Transverse colon (tissue), 4 donors: ENCODE data around the gene SPDYE11.
"Not testable (repeated sequence)": the region's sequence is repeated elsewhere in the genome, so short reads cannot be mapped to it uniquely, and the experiment has no call there.

Experiments used
- POLR2A ChIP-seq: fragments of 450-650 bp; IDR thresholded peaks from one replicate; pipeline ENCODE4 v1.6.1; 2016; ENCODE audit warnings: antibody characterized with exemption, mild to moderate bottlenecking, moderate library complexity
- POLR2AphosphoS5 ChIP-seq, 3 donors: sonication (generic); formaldehyde crosslinking; IDR thresholded peaks; one replicate each; pipeline ENCODE4 v1.6.1; 2016; ENCODE audit warnings: antibody characterized with exemption in 3 of 3
- TF ChIP-seq, protein P1 (sequence below), 5 experiments: fragments of 200-600 bp in 3 of 5; fragments of 450-650 bp in 2 of 5; sonication (generic) in 3 of 5; IDR thresholded peaks; 1 replicate in 2 of 5; 2 replicates in 3 of 5; pipeline ENCODE4 v1.5.1; 2016 to 2017; ENCODE audit warnings: antibody characterized with exemption in 5 of 5, inconsistent platforms in 3 of 5, mild to moderate bottlenecking in 2 of 5, moderate library complexity in 1 of 5

DNA sequence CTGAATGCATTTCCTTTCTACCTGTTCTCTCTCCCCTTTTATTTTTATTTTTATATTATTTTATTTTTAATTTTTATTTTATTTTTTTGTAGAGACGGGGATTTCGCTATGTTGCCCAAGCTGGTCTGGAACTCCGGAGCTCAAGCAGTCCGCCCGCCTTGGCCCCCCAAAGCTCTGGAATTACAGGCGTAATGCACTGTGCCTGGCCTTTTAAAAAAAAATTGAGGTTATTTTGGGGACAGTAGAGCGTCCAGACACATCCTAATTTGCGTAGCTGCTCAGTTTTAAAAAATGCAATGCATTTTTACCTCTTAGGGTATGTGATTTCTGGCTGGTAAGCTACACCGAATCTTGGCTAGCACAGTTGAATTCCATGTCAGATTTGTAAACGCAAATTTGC lies 51.2 kb downstream of the SPDYE11 start:
- TF ChIP-seq, protein P1, sequence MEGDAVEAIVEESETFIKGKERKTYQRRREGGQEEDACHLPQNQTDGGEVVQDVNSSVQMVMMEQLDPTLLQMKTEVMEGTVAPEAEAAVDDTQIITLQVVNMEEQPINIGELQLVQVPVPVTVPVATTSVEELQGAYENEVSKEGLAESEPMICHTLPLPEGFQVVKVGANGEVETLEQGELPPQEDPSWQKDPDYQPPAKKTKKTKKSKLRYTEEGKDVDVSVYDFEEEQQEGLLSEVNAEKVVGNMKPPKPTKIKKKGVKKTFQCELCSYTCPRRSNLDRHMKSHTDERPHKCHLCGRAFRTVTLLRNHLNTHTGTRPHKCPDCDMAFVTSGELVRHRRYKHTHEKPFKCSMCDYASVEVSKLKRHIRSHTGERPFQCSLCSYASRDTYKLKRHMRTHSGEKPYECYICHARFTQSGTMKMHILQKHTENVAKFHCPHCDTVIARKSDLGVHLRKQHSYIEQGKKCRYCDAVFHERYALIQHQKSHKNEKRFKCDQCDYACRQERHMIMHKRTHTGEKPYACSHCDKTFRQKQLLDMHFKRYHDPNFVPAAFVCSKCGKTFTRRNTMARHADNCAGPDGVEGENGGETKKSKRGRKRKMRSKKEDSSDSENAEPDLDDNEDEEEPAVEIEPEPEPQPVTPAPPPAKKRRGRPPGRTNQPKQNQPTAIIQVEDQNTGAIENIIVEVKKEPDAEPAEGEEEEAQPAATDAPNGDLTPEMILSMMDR (IDR thresholded peaks at IDR 0.05): not testable (repeated sequence)
- TF ChIP-seq POLR2AphosphoS5 (IDR thresholded peaks at IDR 0.05); POLR2A: not testable (repeated sequence)
